ENCODE measurements around the gene FBXO45. TPM values are rescaled to one million over a fixed set of nuclear protein-coding genes. Genes with fewer than 3 reads are reported as not detected.
"Not testable (repeated sequence)": the region's sequence is repeated elsewhere in the genome, so short reads cannot be mapped to it uniquely, and the experiment has no call there.

FBXO45 gene
- total and polyA plus RNA-seq, 9 of the 15 experiments (the other 6 are each of a cell fraction or from before 2014, with no cell fraction given) = 15.2 to 52.8 (median 37.0) TPM

- no TSS peak for BruUV-seq (replicated peaks)
- in situ Hi-C loops (cut with MboI) (no loop called here), intact Hi-C loops (cut with micrococcal nuclease) (no loop called here)
- ChIA-PET CTCF (ENCODE audit: low intra/inter-chr PET ratio) (no interaction called here), POLR2A (interaction anchor here (1.0 kb wide), 1 partner anchor 12 kb away, joined by 5 read pairs; no protein-coding TSS in a partner anchor)
- peaks cover 7 to 19% of the 10 kb centered on the region in 2 experiments; a peak in 4 of 5 replicates for H3K4me1 ChIP-seq (replicated peaks in 1 of 2; ENCODE audit: control insufficient read depth in 2 of 2, insufficient read depth in 2 of 2, low read length in 2 of 2)
- H3K79me2 ChIP-seq (ENCODE audit: control insufficient read depth, insufficient read depth, low read length) = no peaks in the 10 kb centered on the region
- no peak for ATAC-seq
- DNase-seq (ENCODE audit: extremely low read depth in 1 of 4, low spot score in 3 of 4) = no peak
- no peaks in the 10 kb centered on the region for H3K9me3 ChIP-seq (replicated peaks; ENCODE audit: control insufficient read depth, insufficient read depth, low read depth, low read length)
- H3K9me1 ChIP-seq (ENCODE audit: control insufficient read depth, insufficient read depth, low read length) = no peaks in the 10 kb centered on the region
- TF ChIP-seq FOS (IDR thresholded peaks at IDR 0.05; ENCODE audit: extremely low read depth, insufficient read length) (no peak), POLR3A (IDR thresholded peaks at IDR 0.05; ENCODE audit: borderline replicate concordance, extremely low read depth, insufficient read depth, insufficient read length) (no peak), MCM7 (IDR thresholded peaks at IDR 0.05) (no peak), BACH1 (tag; IDR thresholded peaks at IDR 0.05) (no peak)
- H3K4me2 ChIP-seq (ENCODE audit: insufficient read depth, low read length) = no peak overlapping the region
- H2AFZ ChIP-seq (ENCODE audit: low read depth, low read length) = peak overlapping the region; percentile 63; the same call in 1 of the 2 replicates
- H3K27ac ChIP-seq (ENCODE audit: extremely low read depth, low read depth, low read length) = 0 out of 3 replicates have a peak overlapping the region, but pooled peaks have one; percentile 38
- no peak overlapping the region; a peak in 1 of 4 replicates for H3K9ac ChIP-seq (ENCODE audit: insufficient read depth in 1 of 2, low read depth in 2 of 2, low read length in 2 of 2)
- no peak for FAIRE-seq
- no peaks in the 10 kb centered on the region for H4K20me1 ChIP-seq (replicated peaks; ENCODE audit: control insufficient read depth, insufficient read depth, low read length)
- no peak overlapping the region for H3K4me3 ChIP-seq
- no peaks in the 10 kb centered on the region for H3K27me3 ChIP-seq (ENCODE audit: control insufficient read depth in 2 of 2, insufficient read depth in 2 of 2, low read length in 2 of 2)
- WGBS (ENCODE audit: insufficient coverage, low coverage, missing lambda C conversion rate) = 60% methylated on average over 5 of the region's 5 CpGs
- H3K36me3 ChIP-seq (ENCODE audit: control insufficient read depth, insufficient read depth, low read length) = no peaks in the 10 kb centered on the region
These were observed 50.8 kb downstream of the FBXO45 start for GRCh38 chr3:196619223-196619622.

DNA sequence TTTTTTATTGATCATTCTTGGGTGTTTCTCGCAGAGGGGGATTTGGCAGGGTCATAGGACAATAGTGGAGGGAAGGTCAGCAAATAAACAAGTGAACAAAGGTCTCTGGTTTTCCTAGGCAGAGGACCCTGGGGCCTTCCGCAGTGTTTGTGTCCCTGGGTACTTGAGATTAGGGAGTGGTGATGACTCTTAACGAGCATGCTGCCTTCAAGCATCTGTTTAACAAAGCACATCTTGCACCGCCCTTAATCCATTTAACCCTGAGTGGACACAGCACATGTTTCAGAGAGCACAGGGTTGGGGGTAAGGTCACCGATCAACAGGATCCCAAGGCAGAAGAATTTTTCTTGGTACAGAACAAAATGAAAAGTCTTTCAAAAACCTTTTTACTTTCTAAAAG is 51.2 kb downstream of the FBXO45 start:
- H3K9me1 ChIP-seq (ENCODE audit: control insufficient read depth, insufficient read depth, low read length); H3K4me2 ChIP-seq (ENCODE audit: insufficient read depth, low read length); H3K79me2 ChIP-seq (ENCODE audit: control insufficient read depth, insufficient read depth, low read length); H3K9ac ChIP-seq (ENCODE audit: insufficient read depth in 1 of 2, low read depth in 2 of 2, low read length in 2 of 2); H3K27me3 ChIP-seq (ENCODE audit: control insufficient read depth in 2 of 2, insufficient read depth in 2 of 2, low read length in 2 of 2); CTCF ChIA-PET (ENCODE audit: low intra/inter-chr PET ratio); FAIRE-seq; BruUV-seq (replicated peaks); H3K36me3 ChIP-seq (ENCODE audit: control insufficient read depth, insufficient read depth, low read length); DNase-seq (ENCODE audit: extremely low read depth in 1 of 4, low spot score in 3 of 4); H3K9me3 ChIP-seq (replicated peaks; ENCODE audit: control insufficient read depth, insufficient read depth, low read depth, low read length); intact Hi-C loops (cut with micrococcal nuclease); H2AFZ ChIP-seq (ENCODE audit: low read depth, low read length); H4K20me1 ChIP-seq (replicated peaks; ENCODE audit: control insufficient read depth, insufficient read depth, low read length); H3K4me3 ChIP-seq; H3K27ac ChIP-seq (ENCODE audit: extremely low read depth, low read depth, low read length); in situ Hi-C loops (cut with MboI): not testable (repeated sequence)
- peaks cover 7 to 19% of the 10 kb centered on the region in 2 experiments; a peak in 4 of 5 replicates for H3K4me1 ChIP-seq (replicated peaks in 1 of 2; ENCODE audit: control insufficient read depth in 2 of 2, insufficient read depth in 2 of 2, low read length in 2 of 2)
- POLR2A ChIA-PET = interaction anchor here (0.8 to 1.0 kb wide), 2 partner anchors 11 to 12 kb away, joined by 3 to 5 read pairs; no protein-coding TSS in a partner anchor
- peak; percentile 40 for ATAC-seq
- WGBS (ENCODE audit: insufficient coverage, low coverage, missing lambda C conversion rate) = 18% methylated on average over 2 of the region's 5 CpGs
- TF ChIP-seq, protein P1, sequence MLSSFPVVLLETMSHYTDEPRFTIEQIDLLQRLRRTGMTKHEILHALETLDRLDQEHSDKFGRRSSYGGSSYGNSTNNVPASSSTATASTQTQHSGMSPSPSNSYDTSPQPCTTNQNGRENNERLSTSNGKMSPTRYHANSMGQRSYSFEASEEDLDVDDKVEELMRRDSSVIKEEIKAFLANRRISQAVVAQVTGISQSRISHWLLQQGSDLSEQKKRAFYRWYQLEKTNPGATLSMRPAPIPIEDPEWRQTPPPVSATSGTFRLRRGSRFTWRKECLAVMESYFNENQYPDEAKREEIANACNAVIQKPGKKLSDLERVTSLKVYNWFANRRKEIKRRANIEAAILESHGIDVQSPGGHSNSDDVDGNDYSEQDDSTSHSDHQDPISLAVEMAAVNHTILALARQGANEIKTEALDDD (IDR thresholded peaks at IDR 0.05) = peak; percentile 42; the same call in 1 of the 2 replicates
- peak; percentile 3; the same call in 1 of the 2 replicates for TF ChIP-seq CBFA2T3 (IDR thresholded peaks at IDR 0.05)
- TF ChIP-seq, protein P2, sequence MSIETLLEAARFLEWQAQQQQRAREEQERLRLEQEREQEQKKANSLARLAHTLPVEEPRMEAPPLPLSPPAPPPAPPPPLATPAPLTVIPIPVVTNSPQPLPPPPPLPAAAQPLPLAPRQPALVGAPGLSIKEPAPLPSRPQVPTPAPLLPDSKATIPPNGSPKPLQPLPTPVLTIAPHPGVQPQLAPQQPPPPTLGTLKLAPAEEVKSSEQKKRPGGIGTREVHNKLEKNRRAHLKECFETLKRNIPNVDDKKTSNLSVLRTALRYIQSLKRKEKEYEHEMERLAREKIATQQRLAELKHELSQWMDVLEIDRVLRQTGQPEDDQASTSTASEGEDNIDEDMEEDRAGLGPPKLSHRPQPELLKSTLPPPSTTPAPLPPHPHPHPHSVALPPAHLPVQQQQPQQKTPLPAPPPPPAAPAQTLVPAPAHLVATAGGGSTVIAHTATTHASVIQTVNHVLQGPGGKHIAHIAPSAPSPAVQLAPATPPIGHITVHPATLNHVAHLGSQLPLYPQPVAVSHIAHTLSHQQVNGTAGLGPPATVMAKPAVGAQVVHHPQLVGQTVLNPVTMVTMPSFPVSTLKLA (conservative IDR thresholded peaks at IDR 0.05) = 0 out of 4 replicates have a peak, but pooled peaks of 1 of the 2 experiments have one; percentile 36
- TF ChIP-seq, protein P3, sequence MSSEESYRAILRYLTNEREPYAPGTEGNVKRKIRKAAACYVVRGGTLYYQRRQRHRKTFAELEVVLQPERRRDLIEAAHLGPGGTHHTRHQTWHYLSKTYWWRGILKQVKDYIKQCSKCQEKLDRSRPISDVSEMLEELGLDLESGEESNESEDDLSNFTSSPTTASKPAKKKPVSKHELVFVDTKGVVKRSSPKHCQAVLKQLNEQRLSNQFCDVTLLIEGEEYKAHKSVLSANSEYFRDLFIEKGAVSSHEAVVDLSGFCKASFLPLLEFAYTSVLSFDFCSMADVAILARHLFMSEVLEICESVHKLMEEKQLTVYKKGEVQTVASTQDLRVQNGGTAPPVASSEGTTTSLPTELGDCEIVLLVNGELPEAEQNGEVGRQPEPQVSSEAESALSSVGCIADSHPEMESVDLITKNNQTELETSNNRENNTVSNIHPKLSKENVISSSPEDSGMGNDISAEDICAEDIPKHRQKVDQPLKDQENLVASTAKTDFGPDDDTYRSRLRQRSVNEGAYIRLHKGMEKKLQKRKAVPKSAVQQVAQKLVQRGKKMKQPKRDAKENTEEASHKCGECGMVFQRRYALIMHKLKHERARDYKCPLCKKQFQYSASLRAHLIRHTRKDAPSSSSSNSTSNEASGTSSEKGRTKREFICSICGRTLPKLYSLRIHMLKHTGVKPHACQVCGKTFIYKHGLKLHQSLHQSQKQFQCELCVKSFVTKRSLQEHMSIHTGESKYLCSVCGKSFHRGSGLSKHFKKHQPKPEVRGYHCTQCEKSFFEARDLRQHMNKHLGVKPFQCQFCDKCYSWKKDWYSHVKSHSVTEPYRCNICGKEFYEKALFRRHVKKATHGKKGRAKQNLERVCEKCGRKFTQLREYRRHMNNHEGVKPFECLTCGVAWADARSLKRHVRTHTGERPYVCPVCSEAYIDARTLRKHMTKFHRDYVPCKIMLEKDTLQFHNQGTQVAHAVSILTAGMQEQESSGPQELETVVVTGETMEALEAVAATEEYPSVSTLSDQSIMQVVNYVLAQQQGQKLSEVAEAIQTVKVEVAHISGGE (CRISPR knock-in tag; IDR thresholded peaks at IDR 0.05) = peak in 1 of 3 experiments; percentile 26; a peak in 1 of 6 replicates
